Activated CD8-positive, alpha-beta T cell treated with anti-CD3 and anti-CD28 coated beads for 36 hours (primary cell): ENCODE data around the gene TRMO. TPM values are rescaled to one million over a fixed set of nuclear protein-coding genes. Genes with fewer than 3 reads are reported as not detected.

Source experiments
- ATAC-seq: fragments of 200-7000 bp; cut with Tn5 transposase; one replicate; pipeline ENCODE4 v1.10.0; 2021; ENCODE audit warnings: mild to moderate bottlenecking, moderate library complexity
- CTCF ChIA-PET: fragments of 350-600 bp; sonication (Branson Sonifier 250); formaldehyde crosslinking; loops from one replicate; lab custom pipeline; 2021; ENCODE audit warnings: antibody characterized with exemption; lab: Charles Lee
- POLR2A ChIA-PET: fragments of 350-600 bp; sonication (Branson Sonifier 250); formaldehyde crosslinking; loops from one replicate; lab custom pipeline; 2021; ENCODE audit warnings: antibody characterized with exemption; lab: Charles Lee
- DNase-seq: peaks from one replicate; pipeline ENCODE4 v3.0.0-alpha.2; 2020
- H3K27ac Mint-ChIP-seq: one replicate; pipeline ENCODE4 v1.8.0; 2021; ENCODE audit warnings: mild to moderate bottlenecking, mixed read lengths
- H3K27me3 Mint-ChIP-seq: one replicate; pipeline ENCODE4 v1.8.0; 2021; ENCODE audit warnings: mixed read lengths
- H3K36me3 Mint-ChIP-seq: one replicate; pipeline ENCODE4 v1.8.0; 2021; ENCODE audit warnings: low read depth, mixed read lengths
- H3K4me1 Mint-ChIP-seq: one replicate; pipeline ENCODE4 v1.8.0; 2021; ENCODE audit warnings: low read depth, mixed read lengths
- H3K4me3 Mint-ChIP-seq: one replicate; pipeline ENCODE4 v1.8.0; 2021; ENCODE audit warnings: mild to moderate bottlenecking, moderate library complexity, mixed read lengths
- H3K9me3 Mint-ChIP-seq: one replicate; pipeline ENCODE4 v1.8.0; 2021; ENCODE audit warnings: mixed read lengths
- CTCF ChIP-seq: fragments of 200-600 bp; IDR thresholded peaks from one replicate; pipeline ENCODE4 v1.8.0; 2022; ENCODE audit warnings: antibody characterized with exemption, mild to moderate bottlenecking
- intact Hi-C: fragments of 100-400 bp; cut with micrococcal nuclease; formaldehyde crosslinking; loops from one replicate; pipeline ENCODE4 v1.10.0; 2022
- total RNA-seq, 2 experiments: library from RNA; stranded (reverse); gene quantifications; one replicate each; pipeline ENCODE4 v1.2.3, GENCODE V29; 2021

Gene TRMO
- total RNA-seq, 2 experiments from 2014 or later = 12.6 to 13.3 TPM

GRCh38 chr9:97858393-97858713 is 63.9 kb downstream of the TRMO start:
- Mint-ChIP-seq H3K4me3 (peak overlapping the region; percentile 17), H3K36me3 (peaks cover 2% of the 10 kb centered on the region), H3K27ac (no peak overlapping the region), H3K27me3 (peaks cover 57% of the 10 kb centered on the region), H3K9me3 (no peaks in the 10 kb centered on the region), H3K4me1 (peaks cover 18% of the 10 kb centered on the region)
- ChIA-PET POLR2A (no interaction called here), CTCF (interaction anchor here (1.9 kb wide), 1 partner anchor 43 kb away, joined by 7 read pairs; no protein-coding TSS in a partner anchor)
- DNase-seq (no peak), ATAC-seq (no peak)
- intact Hi-C loops = no loop called here
- no peak for TF ChIP-seq CTCF

GRCh38 chr9:97857606-97858392 is 64.5 kb downstream of the TRMO start:
- peaks cover 59% of the 10 kb centered on the region for H3K27me3 Mint-ChIP-seq
- intact Hi-C loops = no loop called here
- no peak overlapping the region for H3K27ac Mint-ChIP-seq
- H3K4me1 Mint-ChIP-seq = peaks cover 18% of the 10 kb centered on the region
- no peak for TF ChIP-seq CTCF
- H3K4me3 Mint-ChIP-seq = peak overlapping the region; percentile 17
- DNase-seq = no peak
- CTCF ChIA-PET = interaction anchor here (0.9 to 1.9 kb wide), 2 partner anchors 43 kb away, joined by 3 to 7 read pairs; no protein-coding TSS in a partner anchor
- H3K9me3 Mint-ChIP-seq = no peaks in the 10 kb centered on the region
- POLR2A ChIA-PET = no interaction called here
- no peak for ATAC-seq
- H3K36me3 Mint-ChIP-seq = peaks cover 2% of the 10 kb centered on the region

- H3K4me1 Mint-ChIP-seq = peaks cover 22% of the 10 kb centered on the region
- peaks cover 67% of the 10 kb centered on the region for H3K27me3 Mint-ChIP-seq
- H3K36me3 Mint-ChIP-seq = peaks cover 2% of the 10 kb centered on the region
- H3K27ac Mint-ChIP-seq = no peak overlapping the region
- CTCF ChIA-PET = interaction anchor here (0.9 to 1.2 kb wide), 2 partner anchors 9 to 44 kb away, joined by 3 to 5 read pairs; no protein-coding TSS in a partner anchor
- TF ChIP-seq CTCF = no peak
- H3K4me3 Mint-ChIP-seq = no peak overlapping the region
- ATAC-seq = no peak
- no peak for DNase-seq
- POLR2A ChIA-PET = no interaction called here
- intact Hi-C loops = no loop called here
- H3K9me3 Mint-ChIP-seq = no peaks in the 10 kb centered on the region
Measured at GRCh38 chr9:97856857-97857605, 65.3 kb downstream of the TRMO start.

GRCh38 chr9:97855899-97856298 is 66.4 kb downstream of the TRMO start:
- peaks cover 2% of the 10 kb centered on the region for H3K36me3 Mint-ChIP-seq
- ATAC-seq (no peak), DNase-seq (no peak)
- POLR2A ChIA-PET = no interaction called here
- no peak overlapping the region for H3K27ac Mint-ChIP-seq
- peaks cover 22% of the 10 kb centered on the region for H3K4me1 Mint-ChIP-seq
- peaks cover 72% of the 10 kb centered on the region for H3K27me3 Mint-ChIP-seq
- CTCF ChIA-PET = interaction anchor here (0.8 to 1.2 kb wide), 2 partner anchors 10 to 35 kb away, joined by 4 to 5 read pairs; no protein-coding TSS in a partner anchor
- H3K9me3 Mint-ChIP-seq = no peaks in the 10 kb centered on the region
- H3K4me3 Mint-ChIP-seq = no peak overlapping the region
- intact Hi-C loops = no loop called here
- no peak for TF ChIP-seq CTCF
